ENCODE measurements around the gene THSD4.

DNA sequence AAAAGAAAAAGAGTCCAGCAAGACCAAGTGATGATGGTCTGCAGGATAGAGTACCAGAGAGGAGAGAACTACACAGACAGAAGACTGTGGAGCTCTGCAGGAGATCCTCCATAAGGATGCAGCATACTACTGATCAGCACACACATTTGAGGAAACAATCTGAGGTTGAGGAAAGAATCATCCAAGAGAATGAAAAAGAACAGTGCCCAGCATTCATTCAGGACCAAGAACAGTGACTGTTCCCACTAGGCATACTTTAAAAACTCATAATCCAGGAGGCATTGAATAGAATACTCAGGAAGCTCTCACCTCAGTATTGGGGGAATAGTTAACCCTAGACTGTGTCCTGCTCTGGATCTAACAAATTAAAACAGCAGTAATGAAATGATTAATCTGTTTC is 54.9 kb downstream of the THSD4 start:
- TF ChIP-seq, protein P1, sequence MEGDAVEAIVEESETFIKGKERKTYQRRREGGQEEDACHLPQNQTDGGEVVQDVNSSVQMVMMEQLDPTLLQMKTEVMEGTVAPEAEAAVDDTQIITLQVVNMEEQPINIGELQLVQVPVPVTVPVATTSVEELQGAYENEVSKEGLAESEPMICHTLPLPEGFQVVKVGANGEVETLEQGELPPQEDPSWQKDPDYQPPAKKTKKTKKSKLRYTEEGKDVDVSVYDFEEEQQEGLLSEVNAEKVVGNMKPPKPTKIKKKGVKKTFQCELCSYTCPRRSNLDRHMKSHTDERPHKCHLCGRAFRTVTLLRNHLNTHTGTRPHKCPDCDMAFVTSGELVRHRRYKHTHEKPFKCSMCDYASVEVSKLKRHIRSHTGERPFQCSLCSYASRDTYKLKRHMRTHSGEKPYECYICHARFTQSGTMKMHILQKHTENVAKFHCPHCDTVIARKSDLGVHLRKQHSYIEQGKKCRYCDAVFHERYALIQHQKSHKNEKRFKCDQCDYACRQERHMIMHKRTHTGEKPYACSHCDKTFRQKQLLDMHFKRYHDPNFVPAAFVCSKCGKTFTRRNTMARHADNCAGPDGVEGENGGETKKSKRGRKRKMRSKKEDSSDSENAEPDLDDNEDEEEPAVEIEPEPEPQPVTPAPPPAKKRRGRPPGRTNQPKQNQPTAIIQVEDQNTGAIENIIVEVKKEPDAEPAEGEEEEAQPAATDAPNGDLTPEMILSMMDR (IDR thresholded peaks at IDR 0.05; ENCODE audit: insufficient read depth, low read depth, low read length) = no peak
- no peak for TF ChIP-seq EZH2 (IDR thresholded peaks at IDR 0.05; ENCODE audit: insufficient read depth, low read length)
